HG02678 (cell line): ENCODE results near the gene BRD1.
"Not testable (repeated sequence)": the region's sequence is repeated elsewhere in the genome, so short reads cannot be mapped to it uniquely, and the experiment has no call there.

Experiments used
- ATAC-seq: cut with Tn5 transposase; IDR thresholded peaks from one replicate; pipeline ENCODE4 v1.9.1; 2021; ENCODE audit warnings: mild to moderate bottlenecking, moderate library complexity; ENCODE audit not compliant: unreplicated experiment

The BRD1 gene

GRCh38 chr22:49771266-49772065 is 56.2 kb downstream of the BRD1 start:
- no peak for ATAC-seq

DNA sequence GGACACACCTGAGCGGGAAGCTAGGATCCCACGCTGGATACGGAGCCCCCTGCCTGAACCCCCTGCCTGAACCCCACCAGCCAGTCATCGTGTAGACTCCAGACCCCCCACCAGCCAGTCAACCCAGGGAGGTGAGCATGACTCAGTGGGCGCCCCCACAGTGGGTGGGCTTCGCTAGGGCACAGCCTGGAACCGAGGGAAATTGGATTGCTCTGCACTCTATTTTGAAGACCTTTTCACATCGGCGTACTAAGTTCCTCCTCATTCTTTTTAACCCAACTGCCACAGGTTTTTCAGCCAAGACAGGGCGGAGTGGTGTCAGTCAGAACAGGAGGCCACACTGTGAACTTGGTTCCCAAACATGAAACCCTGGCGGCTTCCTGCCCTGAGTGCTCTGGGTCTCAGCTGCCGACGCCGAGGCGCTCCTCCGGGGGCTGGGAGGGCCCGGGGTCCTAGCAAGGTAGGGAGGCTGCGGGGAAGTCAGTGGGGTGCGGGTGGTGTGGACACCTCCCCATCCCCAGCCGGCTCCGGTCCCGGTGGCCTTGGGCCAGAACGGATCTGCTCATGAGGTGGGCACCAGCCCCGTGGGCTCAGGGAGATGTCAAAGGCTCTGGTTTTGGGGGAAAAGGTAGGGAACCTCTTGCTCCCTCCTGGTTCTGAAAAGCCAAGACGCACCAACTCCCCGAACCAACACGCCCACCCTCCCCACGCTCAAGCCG is 57.0 kb downstream of the BRD1 start:
- ATAC-seq = no peak

DNA sequence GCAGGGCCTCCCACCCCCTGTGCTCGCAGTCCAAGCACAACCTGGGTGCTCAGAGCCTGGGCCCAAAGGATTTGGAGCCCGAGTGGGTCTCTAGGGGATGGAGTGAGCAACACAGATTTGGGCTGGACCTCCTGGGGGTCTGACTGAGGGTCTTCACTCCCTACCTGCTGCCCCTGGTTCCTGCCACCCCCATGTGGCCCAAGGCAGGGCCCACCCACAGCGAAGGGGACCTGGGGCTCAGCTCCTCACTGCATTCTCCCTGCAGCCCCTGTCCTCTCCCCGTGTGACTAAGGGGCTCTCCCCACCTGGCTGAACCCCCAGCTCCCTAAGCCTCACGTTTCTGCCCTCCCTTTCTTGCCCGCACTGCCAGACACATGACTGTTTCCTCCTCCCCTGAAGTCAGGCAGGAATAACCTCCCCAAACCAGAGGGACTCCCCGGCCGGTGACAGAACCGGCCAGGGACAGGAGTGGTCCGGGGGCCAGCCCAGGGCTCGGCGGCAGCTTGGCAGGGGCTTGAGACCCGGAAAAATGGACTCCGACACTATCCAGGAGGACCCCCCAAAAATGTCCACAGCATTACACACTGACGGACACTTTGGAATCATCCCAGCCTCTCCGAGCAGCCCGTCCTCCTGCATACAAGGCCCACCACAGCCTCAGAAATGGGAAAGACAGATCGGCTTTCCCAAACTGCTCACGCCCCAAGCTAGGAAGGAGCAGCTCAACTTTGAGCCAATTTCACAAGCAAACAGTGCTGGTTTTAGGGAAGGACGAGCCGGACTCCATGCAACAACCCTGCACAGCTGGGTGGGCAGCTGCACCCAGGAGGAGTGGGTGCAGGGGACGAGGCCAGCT is 57.8 kb downstream of the BRD1 start:
- no peak for ATAC-seq

DNA sequence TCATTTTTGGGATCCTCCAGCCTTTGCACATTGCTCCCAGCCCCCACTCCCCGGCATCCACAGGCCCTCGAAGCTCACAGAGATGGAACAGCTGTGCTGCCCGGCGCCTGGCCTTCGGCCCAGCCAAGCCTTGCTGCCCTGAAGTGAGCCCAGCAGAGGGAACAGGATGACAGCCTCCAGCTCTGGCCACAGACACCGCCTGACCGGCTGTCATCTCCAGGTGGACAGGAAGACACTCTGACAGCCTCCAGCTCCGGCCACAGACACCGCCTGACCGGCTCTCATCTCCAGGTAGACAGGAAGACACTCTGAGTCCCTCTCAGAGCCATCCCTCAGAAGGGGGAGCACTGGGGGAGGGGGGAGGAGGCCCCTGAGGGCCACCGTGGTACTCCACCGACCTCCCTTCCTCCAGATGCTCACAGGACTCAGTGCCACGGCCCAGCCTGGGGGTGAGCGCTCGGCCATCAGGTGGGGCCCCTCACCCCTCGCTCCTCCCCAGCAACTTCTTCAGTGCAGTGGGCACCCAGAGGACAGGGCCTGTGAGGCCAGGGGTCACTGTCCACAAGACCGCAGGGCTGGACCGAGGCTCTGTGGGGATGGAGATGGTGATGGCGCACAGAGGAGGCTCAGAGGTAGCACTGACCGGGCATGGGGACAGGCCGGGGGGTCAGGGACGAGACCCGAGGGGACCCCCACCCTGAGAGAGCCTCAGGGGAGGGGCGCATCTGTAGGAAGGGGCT is 58.6 kb downstream of the BRD1 start:
- no peak for ATAC-seq

- no peak for ATAC-seq
Measured at GRCh38 chr22:49768077-49768910, 59.4 kb downstream of the BRD1 start.

GRCh38 chr22:49767355-49768062 is 60.2 kb downstream of the BRD1 start:
- no peak for ATAC-seq

- no peak for ATAC-seq
Measured at GRCh38 chr22:49765951-49766350, 61.7 kb downstream of the BRD1 start.

DNA sequence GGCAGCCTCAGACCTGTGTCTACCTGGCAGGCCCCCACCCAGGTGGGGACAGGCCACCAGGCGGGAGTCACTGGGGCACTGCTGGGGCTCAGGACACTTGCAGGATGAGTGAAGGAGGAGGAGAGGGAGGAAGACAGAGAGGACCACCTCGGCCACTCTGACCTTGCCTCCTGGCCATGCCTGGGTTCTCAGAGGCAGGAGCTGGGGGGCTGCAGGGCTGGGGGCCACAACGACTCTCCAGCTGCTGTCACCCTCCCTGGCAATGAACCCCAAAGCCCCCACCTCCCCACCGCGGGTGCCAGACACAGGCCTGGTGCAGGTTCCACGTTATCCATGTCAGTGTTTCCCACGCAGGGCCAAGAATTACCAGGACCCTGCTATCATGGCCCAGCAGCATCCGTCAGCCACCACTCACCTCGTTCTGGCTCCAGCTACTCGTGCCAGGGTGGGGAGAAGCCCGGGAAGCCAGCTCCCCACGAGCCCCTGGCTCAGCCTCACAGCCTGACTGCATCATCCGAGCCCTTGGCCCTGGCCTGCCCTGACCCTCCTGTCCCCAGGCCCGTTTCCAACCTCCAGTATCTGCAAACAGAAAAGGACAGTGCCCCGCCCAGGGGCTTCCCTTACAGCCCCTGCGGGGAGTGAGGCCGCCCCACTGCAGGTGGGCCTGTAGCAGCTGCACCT is 62.4 kb downstream of the BRD1 start:
- no peak for ATAC-seq

DNA sequence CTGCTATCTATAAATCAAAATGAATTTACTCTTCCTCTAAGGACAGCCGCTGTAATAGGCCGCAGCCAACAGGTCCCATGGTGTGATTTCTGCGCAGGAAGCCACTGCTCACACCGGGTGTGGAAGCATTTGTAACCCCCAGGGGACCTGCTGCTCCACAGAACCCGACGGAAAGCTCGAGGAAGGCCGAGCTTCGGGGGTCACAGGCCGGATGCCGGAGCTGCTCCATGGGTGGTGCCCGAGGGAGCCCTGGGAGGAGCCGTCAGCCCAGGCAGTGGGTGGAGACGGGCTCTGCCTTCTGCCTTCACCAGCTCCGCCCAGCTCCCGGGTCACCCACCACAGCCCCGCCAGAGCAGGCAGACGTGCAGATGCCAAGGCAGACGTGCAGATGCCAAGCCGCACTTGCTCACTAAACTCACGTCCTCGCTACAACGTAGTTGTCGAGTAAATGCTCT is 63.5 kb downstream of the BRD1 start:
- ATAC-seq = no peak

- no peak for ATAC-seq
Measured at GRCh38 chr22:49763696-49764095, 64.0 kb downstream of the BRD1 start.

GRCh38 chr22:49763138-49763537 is 64.5 kb downstream of the BRD1 start:
- ATAC-seq = no peak

DNA sequence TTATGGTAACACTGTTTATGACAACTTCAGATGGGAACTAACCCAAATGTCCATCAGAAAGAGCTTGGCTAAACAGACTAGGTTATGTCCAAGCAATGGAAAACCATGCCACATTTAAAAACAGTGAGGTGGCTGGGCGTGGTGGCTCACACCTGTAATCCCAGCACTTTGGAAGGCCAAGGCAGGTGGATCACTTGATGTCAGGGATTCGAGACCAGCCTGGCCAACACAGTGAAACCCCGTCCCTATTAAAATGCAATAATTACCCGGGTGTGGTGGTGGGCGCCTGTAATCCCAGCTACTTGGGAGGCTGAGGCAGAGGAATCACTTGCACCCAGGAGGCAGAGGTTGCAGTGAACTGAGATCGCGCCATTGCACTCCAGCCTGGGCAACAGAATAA is 65.1 kb downstream of the BRD1 start:
- ATAC-seq = not testable (repeated sequence)

DNA sequence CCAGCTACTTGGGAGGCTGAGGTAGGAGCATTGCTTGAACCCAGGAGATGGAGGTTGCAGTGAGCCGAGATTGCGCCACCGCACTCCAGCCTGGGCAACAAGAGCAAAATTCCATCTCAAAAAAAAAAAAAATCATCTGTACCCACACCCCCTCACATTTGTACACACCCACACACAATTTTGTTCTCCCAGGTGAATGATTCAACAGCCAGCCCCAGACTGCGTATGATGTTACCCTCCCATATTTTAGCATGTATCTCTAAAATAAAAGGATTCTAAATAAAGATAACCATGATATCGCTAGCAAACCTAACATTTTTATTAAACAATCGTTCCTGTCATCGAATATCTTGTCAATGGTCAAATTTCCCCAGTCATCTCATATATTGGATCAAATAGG is 65.8 kb downstream of the BRD1 start:
- no peak for ATAC-seq

GRCh38 chr22:49760630-49761571 is 66.8 kb downstream of the BRD1 start:
- peak; percentile 68 for ATAC-seq

GRCh38 chr22:49760280-49760629 is 67.4 kb downstream of the BRD1 start:
- ATAC-seq = no peak

GRCh38 chr22:49756676-49757075 is 71.0 kb downstream of the BRD1 start:
- ATAC-seq = no peak

DNA sequence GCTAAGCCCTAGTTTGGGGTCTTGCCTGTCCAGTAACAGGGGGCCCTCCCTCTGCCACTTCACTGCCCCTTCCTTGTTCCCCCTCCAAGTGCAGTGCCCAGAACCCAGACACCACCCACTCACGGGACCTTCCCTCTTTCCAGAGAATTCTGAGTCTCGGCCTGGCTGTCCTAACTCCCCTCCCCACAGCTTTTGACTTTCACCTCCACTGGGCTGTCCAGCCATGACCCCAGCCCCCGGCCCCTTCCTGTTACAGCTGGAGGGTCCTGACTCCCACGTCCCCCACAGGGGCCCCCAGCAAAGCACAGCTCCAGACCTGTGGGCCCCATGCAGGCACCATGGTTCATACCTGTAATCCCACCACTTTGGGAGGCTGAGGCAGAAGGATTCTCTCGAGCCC is 71.5 kb downstream of the BRD1 start:
- no peak for ATAC-seq

DNA sequence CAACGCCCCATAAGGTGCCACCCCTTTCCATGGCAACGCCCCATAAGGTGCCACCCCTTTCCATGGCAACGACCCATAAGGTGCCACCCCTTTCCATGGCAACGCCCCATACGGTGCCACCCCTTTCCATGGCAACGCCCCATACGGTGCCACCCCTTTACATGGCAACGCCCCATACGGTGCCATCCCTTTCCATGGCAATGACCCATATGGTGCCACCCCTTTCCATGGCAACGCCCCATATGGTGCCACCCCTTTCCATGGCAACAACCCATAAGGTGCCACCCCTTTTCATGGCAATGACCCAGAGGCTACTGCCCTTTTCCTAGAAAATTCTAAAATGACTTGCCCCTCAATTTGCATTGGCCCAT is 72.1 kb downstream of the BRD1 start:
- no peak for ATAC-seq
